ENCODE data around the gene GALK2. TPM values are rescaled to one million over a fixed set of nuclear protein-coding genes. Genes with fewer than 3 reads are reported as not detected.

The GALK2 gene
- total RNA-seq, 1 donor from 2014 or later: 26.4 TPM

- H3K27ac Mint-ChIP-seq (ENCODE audit: unreplicated experiment): no peak overlapping the region
- no peak for DNase-seq (ENCODE audit: extremely low spot score, unreplicated experiment)
- H3K9me3 Mint-ChIP-seq (ENCODE audit: unreplicated experiment): peaks cover 6% of the 10 kb centered on the region
- no peak overlapping the region for H3K4me3 Mint-ChIP-seq (ENCODE audit: unreplicated experiment)
- H3K4me1 Mint-ChIP-seq (ENCODE audit: unreplicated experiment): no peaks in the 10 kb centered on the region
- TF ChIP-seq CTCF (IDR thresholded peaks at IDR 0.05): no peak
- peaks cover 18% of the 10 kb centered on the region for H3K36me3 Mint-ChIP-seq (ENCODE audit: unreplicated experiment)
- no peaks in the 10 kb centered on the region for H3K27me3 Mint-ChIP-seq (ENCODE audit: unreplicated experiment)
Observed at GRCh38 chr15:49187549-49188245, 17.6 kb downstream of the GALK2 start.

GRCh38 chr15:49188933-49189332, 18.9 kb downstream of the GALK2 start:
- H3K4me3 Mint-ChIP-seq (ENCODE audit: unreplicated experiment): no peak overlapping the region
- H3K4me1 Mint-ChIP-seq (ENCODE audit: unreplicated experiment): no peaks in the 10 kb centered on the region
- no peak overlapping the region for H3K27ac Mint-ChIP-seq (ENCODE audit: unreplicated experiment)
- H3K27me3 Mint-ChIP-seq (ENCODE audit: unreplicated experiment): no peaks in the 10 kb centered on the region
- peaks cover 18% of the 10 kb centered on the region for H3K36me3 Mint-ChIP-seq (ENCODE audit: unreplicated experiment)
- no peak for TF ChIP-seq CTCF (IDR thresholded peaks at IDR 0.05)
- no peak for DNase-seq (ENCODE audit: extremely low spot score, unreplicated experiment)
- H3K9me3 Mint-ChIP-seq (ENCODE audit: unreplicated experiment): peaks cover 6% of the 10 kb centered on the region

DNA sequence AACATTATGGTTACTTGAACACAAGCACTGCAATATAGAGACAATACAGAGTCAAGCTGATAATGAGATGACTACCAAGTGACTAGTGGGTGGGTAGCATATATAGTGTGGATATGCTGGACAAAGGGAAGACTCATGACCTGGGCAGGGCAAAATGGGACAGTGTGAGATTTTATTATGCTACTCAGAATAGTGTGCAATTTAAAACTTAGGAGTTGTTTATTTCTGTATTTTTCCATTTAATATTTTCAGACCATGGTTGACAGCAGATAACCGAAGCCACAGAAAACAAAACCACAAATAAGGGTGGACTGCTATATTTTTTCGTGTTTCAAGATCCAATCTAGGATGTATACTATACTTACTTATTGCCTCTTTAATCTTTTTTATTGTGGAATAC, 19.6 kb downstream of the GALK2 start:
- no peak for TF ChIP-seq CTCF (IDR thresholded peaks at IDR 0.05)
- DNase-seq (ENCODE audit: extremely low spot score, unreplicated experiment): no peak
- Mint-ChIP-seq H3K27me3 (ENCODE audit: unreplicated experiment) (no peaks in the 10 kb centered on the region), H3K9me3 (ENCODE audit: unreplicated experiment) (peaks cover under 1% of the 10 kb centered on the region), H3K4me1 (ENCODE audit: unreplicated experiment) (no peaks in the 10 kb centered on the region), H3K4me3 (ENCODE audit: unreplicated experiment) (no peak overlapping the region), H3K27ac (ENCODE audit: unreplicated experiment) (no peak overlapping the region), H3K36me3 (ENCODE audit: unreplicated experiment) (peaks cover 14% of the 10 kb centered on the region)

- no peak overlapping the region for H3K4me3 Mint-ChIP-seq (ENCODE audit: unreplicated experiment)
- no peaks in the 10 kb centered on the region for H3K27me3 Mint-ChIP-seq (ENCODE audit: unreplicated experiment)
- H3K27ac Mint-ChIP-seq (ENCODE audit: unreplicated experiment): no peak overlapping the region
- H3K9me3 Mint-ChIP-seq (ENCODE audit: unreplicated experiment): no peaks in the 10 kb centered on the region
- peaks cover 11% of the 10 kb centered on the region for H3K36me3 Mint-ChIP-seq (ENCODE audit: unreplicated experiment)
- H3K4me1 Mint-ChIP-seq (ENCODE audit: unreplicated experiment): no peaks in the 10 kb centered on the region
- DNase-seq (ENCODE audit: extremely low spot score, unreplicated experiment): no peak
- TF ChIP-seq CTCF (IDR thresholded peaks at IDR 0.05): no peak
Observed at GRCh38 chr15:49190586-49190985, 20.5 kb downstream of the GALK2 start.

DNA sequence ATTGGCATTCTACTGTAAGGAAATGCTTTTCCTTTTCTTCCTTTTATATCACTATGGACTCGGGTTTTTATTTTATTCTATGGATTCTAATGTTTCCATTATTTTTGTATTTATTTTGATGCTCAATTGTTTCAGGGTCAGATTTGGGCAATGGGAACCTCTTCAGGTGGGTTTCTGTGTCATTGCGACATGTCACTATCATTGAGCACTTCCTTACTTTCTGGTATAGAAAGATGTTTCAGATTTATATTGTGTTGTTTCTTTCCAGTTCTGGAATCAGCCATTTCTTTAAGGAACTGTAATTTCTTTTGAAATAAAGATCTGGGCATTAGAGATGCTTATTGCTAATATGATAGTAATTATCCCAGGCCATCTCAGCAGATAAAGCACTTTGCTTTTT, 21.8 kb downstream of the GALK2 start:
- TF ChIP-seq CTCF (IDR thresholded peaks at IDR 0.05): no peak
- Mint-ChIP-seq H3K27me3 (ENCODE audit: unreplicated experiment) (no peaks in the 10 kb centered on the region), H3K36me3 (ENCODE audit: unreplicated experiment) (peaks cover 4% of the 10 kb centered on the region), H3K27ac (ENCODE audit: unreplicated experiment) (no peak overlapping the region), H3K4me3 (ENCODE audit: unreplicated experiment) (no peak overlapping the region), H3K9me3 (ENCODE audit: unreplicated experiment) (no peaks in the 10 kb centered on the region), H3K4me1 (ENCODE audit: unreplicated experiment) (peaks cover 4% of the 10 kb centered on the region)
- DNase-seq (ENCODE audit: extremely low spot score, unreplicated experiment): no peak
